DMS79 (cell line): ENCODE data around the gene SDS.

Experiments used
- DNase-seq: peaks from one replicate; lab custom pipeline; 2025; lab: John Stamatoyannopoulos, UW

SDS gene

GRCh38 chr12:113347107-113347506, 56.6 kb downstream of the SDS start:
- no peak for DNase-seq

- no peak for DNase-seq
These were observed 57.3 kb downstream of the SDS start for GRCh38 chr12:113346353-113346752.

GRCh38 chr12:113345318-113345717, 58.4 kb downstream of the SDS start:
- DNase-seq, result no peak
